ENCODE measurements around the gene TEKTIP1. TPM values are rescaled to one million over a fixed set of nuclear protein-coding genes. Genes with fewer than 3 reads are reported as not detected.

The TEKTIP1 gene
- total RNA-seq, 1 donor from 2014 or later = not detected

DNA sequence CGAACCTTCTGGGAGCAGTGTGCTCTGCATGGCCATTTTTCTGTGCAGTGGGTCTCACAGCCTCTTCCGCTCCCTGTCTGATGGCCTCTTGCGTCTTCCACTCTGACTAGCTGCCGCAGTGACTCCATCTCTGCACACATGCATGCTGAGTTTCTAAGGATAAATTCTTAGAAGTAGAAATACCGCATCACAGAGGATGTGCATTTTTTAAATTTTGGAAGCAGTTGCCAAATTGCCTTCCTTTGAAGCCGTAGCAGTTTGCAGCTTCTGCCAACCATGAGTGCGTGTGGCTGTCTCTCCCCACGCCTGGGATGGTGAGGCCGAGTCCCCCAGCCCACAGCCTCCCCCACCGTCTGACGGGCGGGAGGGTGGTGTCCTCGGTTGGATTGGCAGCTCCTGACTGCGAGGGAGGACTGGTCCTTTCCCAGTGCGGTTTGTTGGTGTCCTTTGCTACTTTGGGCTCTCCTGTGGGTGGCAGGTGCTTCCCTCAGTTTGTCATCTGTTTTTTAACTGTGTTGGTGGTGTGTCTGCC lies 23.0 kb upstream of the TEKTIP1 start:
- H3K27me3 ChIP-seq (ENCODE audit: low read depth) = no peaks in the 10 kb centered on the region
- H3K9me3 ChIP-seq (replicated peaks) = no peaks in the 10 kb centered on the region
- peaks cover 65% of the 10 kb centered on the region for H3K4me1 ChIP-seq
- intact Hi-C loops (cut with micrococcal nuclease) = no loop called here
- H3K36me3 ChIP-seq = peaks cover 6% of the 10 kb centered on the region
- DNase-seq = no peak
- TF ChIP-seq, protein P1, sequence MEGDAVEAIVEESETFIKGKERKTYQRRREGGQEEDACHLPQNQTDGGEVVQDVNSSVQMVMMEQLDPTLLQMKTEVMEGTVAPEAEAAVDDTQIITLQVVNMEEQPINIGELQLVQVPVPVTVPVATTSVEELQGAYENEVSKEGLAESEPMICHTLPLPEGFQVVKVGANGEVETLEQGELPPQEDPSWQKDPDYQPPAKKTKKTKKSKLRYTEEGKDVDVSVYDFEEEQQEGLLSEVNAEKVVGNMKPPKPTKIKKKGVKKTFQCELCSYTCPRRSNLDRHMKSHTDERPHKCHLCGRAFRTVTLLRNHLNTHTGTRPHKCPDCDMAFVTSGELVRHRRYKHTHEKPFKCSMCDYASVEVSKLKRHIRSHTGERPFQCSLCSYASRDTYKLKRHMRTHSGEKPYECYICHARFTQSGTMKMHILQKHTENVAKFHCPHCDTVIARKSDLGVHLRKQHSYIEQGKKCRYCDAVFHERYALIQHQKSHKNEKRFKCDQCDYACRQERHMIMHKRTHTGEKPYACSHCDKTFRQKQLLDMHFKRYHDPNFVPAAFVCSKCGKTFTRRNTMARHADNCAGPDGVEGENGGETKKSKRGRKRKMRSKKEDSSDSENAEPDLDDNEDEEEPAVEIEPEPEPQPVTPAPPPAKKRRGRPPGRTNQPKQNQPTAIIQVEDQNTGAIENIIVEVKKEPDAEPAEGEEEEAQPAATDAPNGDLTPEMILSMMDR (IDR thresholded peaks at IDR 0.05; ENCODE audit: borderline replicate concordance) = no peak
- H3K27ac ChIP-seq (replicated peaks) = no peak overlapping the region
- no peak overlapping the region for H3K4me3 ChIP-seq

DNA sequence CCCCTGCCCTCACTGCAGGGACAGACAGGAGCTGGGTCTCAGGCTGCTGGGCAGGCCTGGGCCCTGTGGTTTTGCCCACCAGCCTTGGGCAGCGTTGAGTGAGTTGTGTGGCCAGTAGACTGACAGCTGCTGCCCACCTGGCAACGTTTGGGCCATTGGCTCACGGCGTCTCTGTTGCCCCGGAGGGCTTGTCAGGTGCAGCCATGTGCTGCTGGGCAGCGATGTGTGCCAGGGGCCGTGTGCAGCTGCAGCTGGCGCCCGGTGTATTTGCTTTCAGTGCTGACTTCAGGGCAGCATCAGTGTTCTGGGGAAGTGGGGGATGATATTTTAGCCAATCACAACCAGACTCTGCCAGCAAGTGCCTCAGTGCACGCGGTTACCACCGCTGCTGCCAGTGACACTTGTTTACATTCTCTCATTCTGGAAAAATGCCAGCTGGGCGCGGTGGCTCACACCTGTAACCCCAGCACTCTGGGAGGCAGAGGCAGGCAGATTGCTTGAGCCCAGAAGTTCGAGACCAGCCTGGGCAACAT lies 22.2 kb upstream of the TEKTIP1 start:
- TF ChIP-seq, protein P1 (IDR thresholded peaks at IDR 0.05; ENCODE audit: borderline replicate concordance) = no peak
- peaks cover 3% of the 10 kb centered on the region for H3K36me3 ChIP-seq
- intact Hi-C loops (cut with micrococcal nuclease) = no loop called here
- peaks cover 57% of the 10 kb centered on the region for H3K4me1 ChIP-seq
- H3K9me3 ChIP-seq (replicated peaks) = no peaks in the 10 kb centered on the region
- no peak overlapping the region for H3K27ac ChIP-seq (replicated peaks)
- no peak overlapping the region for H3K4me3 ChIP-seq
- no peak for DNase-seq
- H3K27me3 ChIP-seq (ENCODE audit: low read depth) = no peaks in the 10 kb centered on the region

DNA sequence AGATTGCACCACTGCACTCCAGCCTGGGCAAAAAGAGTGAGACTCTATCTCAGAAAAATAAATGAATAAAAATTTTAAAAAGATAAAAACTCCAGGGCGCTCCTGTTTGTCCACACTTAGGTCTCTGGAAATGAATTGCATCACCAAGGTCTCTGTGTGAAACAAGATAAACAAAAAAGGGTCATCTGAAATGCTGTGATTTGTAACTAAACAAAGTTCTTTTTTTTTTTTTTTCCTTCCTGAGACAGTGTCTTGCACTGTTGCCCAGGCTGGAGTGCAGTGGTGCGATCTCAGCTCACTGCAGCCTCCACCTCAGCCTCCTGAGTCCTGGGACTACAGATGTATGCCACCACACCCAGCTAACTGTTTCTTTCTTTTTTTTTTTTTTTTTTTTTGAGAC lies 21.3 kb upstream of the TEKTIP1 start:
- TF ChIP-seq, protein P1 (IDR thresholded peaks at IDR 0.05; ENCODE audit: borderline replicate concordance) = no peak
- no peak overlapping the region for H3K27ac ChIP-seq (replicated peaks)
- no peaks in the 10 kb centered on the region for H3K9me3 ChIP-seq (replicated peaks)
- no peak overlapping the region for H3K4me3 ChIP-seq
- H3K36me3 ChIP-seq = peaks cover 7% of the 10 kb centered on the region
- H3K27me3 ChIP-seq (ENCODE audit: low read depth) = no peaks in the 10 kb centered on the region
- H3K4me1 ChIP-seq = peaks cover 48% of the 10 kb centered on the region
- DNase-seq = no peak
- intact Hi-C loops (cut with micrococcal nuclease) = no loop called here

DNA sequence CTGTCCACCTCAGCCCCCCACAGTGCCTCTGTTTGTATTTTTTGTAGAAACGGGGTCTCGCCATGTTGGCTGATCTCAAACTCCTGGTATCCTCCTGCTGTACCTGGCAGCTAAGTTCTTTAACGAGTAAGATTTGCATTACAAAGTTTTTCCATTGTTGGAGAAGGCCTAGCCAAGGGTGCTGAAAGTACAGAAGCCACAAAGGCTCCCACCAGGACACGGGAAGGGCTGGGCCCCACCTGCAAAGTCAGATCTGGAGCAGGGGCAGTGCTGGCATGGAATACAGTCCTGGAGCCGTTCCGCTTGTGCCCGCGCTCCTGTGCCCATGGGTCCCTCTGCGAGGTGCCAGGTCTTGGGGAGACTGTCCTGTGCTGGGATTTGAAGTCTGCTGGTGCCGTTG lies 20.7 kb upstream of the TEKTIP1 start:
- Histone ChIP-seq H3K4me3 (no peak overlapping the region), H3K9me3 (replicated peaks) (no peaks in the 10 kb centered on the region), H3K36me3 (peaks cover 10% of the 10 kb centered on the region), H3K4me1 (peaks cover 42% of the 10 kb centered on the region), H3K27ac (replicated peaks) (no peak overlapping the region), H3K27me3 (ENCODE audit: low read depth) (no peaks in the 10 kb centered on the region)
- no peak for DNase-seq
- TF ChIP-seq, protein P1 (IDR thresholded peaks at IDR 0.05; ENCODE audit: borderline replicate concordance) = no peak
- intact Hi-C loops (cut with micrococcal nuclease) = no loop called here

DNA sequence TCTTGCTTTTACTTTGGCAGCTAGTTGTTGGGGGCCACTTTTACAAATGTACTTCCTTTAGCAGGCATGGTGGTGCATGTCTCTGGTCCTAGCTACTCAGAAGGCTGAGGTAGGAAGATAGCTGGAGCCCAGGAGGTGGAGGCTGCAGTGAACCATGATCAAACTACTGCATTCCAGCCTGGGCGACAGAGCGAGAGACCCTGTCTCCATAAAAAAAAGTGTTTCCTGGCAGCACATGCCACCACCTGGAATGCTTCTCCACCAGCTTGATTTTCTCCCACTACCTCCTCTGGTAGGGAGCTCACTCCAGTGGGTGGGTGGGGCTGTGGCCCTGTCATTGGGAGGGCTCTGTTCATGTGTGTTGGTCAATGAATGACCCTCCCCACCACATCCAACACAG lies 20.3 kb upstream of the TEKTIP1 start:
- Histone ChIP-seq H3K4me1 (peaks cover 38% of the 10 kb centered on the region), H3K27me3 (ENCODE audit: low read depth) (no peaks in the 10 kb centered on the region), H3K27ac (replicated peaks) (no peak overlapping the region), H3K4me3 (no peak overlapping the region), H3K9me3 (replicated peaks) (no peaks in the 10 kb centered on the region), H3K36me3 (peaks cover 14% of the 10 kb centered on the region)
- intact Hi-C loops (cut with micrococcal nuclease) = no loop called here
- DNase-seq = no peak
- TF ChIP-seq, protein P1 (IDR thresholded peaks at IDR 0.05; ENCODE audit: borderline replicate concordance) = no peak
